Upper lobe of left lung (tissue), 6 donors: ENCODE data around the gene C2orf80. TPM values are rescaled to one million over a fixed set of nuclear protein-coding genes. Genes with fewer than 3 reads are reported as not detected.

Source experiments
- ATAC-seq, 2 donors: fragments of 200-7000 bp; cut with Tn5 transposase; one replicate each; pipeline ENCODE4 v1.9.1; 2022; ENCODE audit warnings: mild to moderate bottlenecking in 2 of 2, moderate library complexity in 2 of 2; ENCODE audit not compliant: low FRiP score in 2 of 2
- DNase-seq, 2 donors: peaks; one replicate each; pipeline ENCODE4 v3.0.0-alpha.2; 2019 to 2020
- H3K27ac ChIP-seq, 4 donors: fragments of 200-600 bp; sonication (generic); one replicate each; pipeline ENCODE4 v1.5.1; 2016 to 2019
- H3K27me3 ChIP-seq, 4 donors: fragments of 200-600 bp; sonication (generic); one replicate each; pipeline ENCODE4 v1.5.1; 2017 to 2019
- H3K36me3 ChIP-seq, 4 donors: fragments of 200-600 bp; sonication (generic); one replicate each; pipeline ENCODE4 v1.5.1; 2016 to 2019
- H3K4me1 ChIP-seq, 4 donors: fragments of 200-600 bp; sonication (generic); one replicate each; pipeline ENCODE4 v1.5.1; 2018 to 2019
- H3K4me3 ChIP-seq, 4 donors: fragments of 200-600 bp; sonication (generic); one replicate each; pipeline ENCODE4 v1.5.1; 2017 to 2019; ENCODE audit warnings: mild to moderate bottlenecking in 2 of 4, moderate library complexity in 1 of 4
- H3K9me3 ChIP-seq, 4 donors: fragments of 200-600 bp; sonication (generic); one replicate each; pipeline ENCODE4 v1.5.1; 2018 to 2019
- CTCF ChIP-seq, 6 experiments: fragments of 450-650 bp in 4 of 6; fragments of 200-600 bp in 2 of 6; sonication (generic) in 2 of 6; IDR thresholded peaks; one replicate each; pipeline ENCODE4 v1.5.1; 2016 to 2019; ENCODE audit warnings: antibody characterized with exemption in 6 of 6
- EP300 ChIP-seq, 4 donors: sonication (generic); formaldehyde crosslinking; IDR thresholded peaks; one replicate each; pipeline ENCODE4 v1.5.1; 2017; ENCODE audit warnings: antibody characterized with exemption in 4 of 4, control low read depth in 2 of 4
- POLR2A ChIP-seq, 4 donors: fragments of 450-650 bp; IDR thresholded peaks; one replicate each; pipeline ENCODE4 v1.5.1; 2016 to 2017; ENCODE audit warnings: antibody characterized with exemption in 4 of 4, mild to moderate bottlenecking in 2 of 4
- POLR2AphosphoS5 ChIP-seq, 2 donors: sonication (generic); formaldehyde crosslinking; IDR thresholded peaks; one replicate each; pipeline ENCODE4 v1.5.1; 2017; ENCODE audit warnings: antibody characterized with exemption in 2 of 2
- WGBS, 2 donors: methylation state at CpG; one replicate each; pipeline ENCODE4 v1.1.5; 2017 to 2018; 5-methylcytosine and 5-hydroxymethylcytosine counted together
- total RNA-seq, 6 donors: library from RNA; depleted of rRNA in 4 of 6; stranded (reverse); fragments of >200 nt in 4 of 6; gene quantifications; one replicate each; pipeline versions ENCODE4 v1.1.0 to v1.2.1, GENCODE V29; 2016 to 2021
- donor health status: DM: no; HTN: no; CAD: no; lungs with moderate emphysema.
- donor health status: DM: no; HTN: yes; CAD: no; lungs with severe emphysema.

C2orf80 gene
- total RNA-seq, 6 donors from 2014 or later, result not detected

GRCh38 chr2:208208335-208209085, 18.7 kb upstream of the C2orf80 start:
- no peak for ATAC-seq
- H3K4me3 ChIP-seq, result no peak overlapping the region
- no peak for DNase-seq
- no peaks in the 10 kb centered on the region for H3K4me1 ChIP-seq
- no peaks in the 10 kb centered on the region for H3K9me3 ChIP-seq
- WGBS, 2 donors, result 86 to 93% methylated on average over 7 to 9 of the region's 9 CpGs
- TF ChIP-seq EP300 (IDR thresholded peaks at IDR 0.05) (no peak), CTCF (IDR thresholded peaks at IDR 0.05) (no peak), POLR2AphosphoS5 (IDR thresholded peaks at IDR 0.05) (no peak), POLR2A (IDR thresholded peaks at IDR 0.05) (no peak)
- no peaks in the 10 kb centered on the region for H3K27me3 ChIP-seq
- H3K27ac ChIP-seq, result no peak overlapping the region
- no peaks in the 10 kb centered on the region for H3K36me3 ChIP-seq

- Histone ChIP-seq H3K4me3 (no peak overlapping the region), H3K4me1 (no peaks in the 10 kb centered on the region), H3K9me3 (no peaks in the 10 kb centered on the region), H3K27me3 (no peaks in the 10 kb centered on the region), H3K27ac (no peak overlapping the region), H3K36me3 (no peaks in the 10 kb centered on the region)
- 61 to 65% methylated on average over 3 of the region's 3 CpGs for WGBS, 2 donors
- DNase-seq (no peak), ATAC-seq (no peak)
- TF ChIP-seq EP300 (IDR thresholded peaks at IDR 0.05), result no peak
These were observed 17.9 kb upstream of the C2orf80 start for GRCh38 chr2:208207769-208208168.

GRCh38 chr2:208204166-208204565, 14.3 kb upstream of the C2orf80 start:
- H3K27ac ChIP-seq, result no peak overlapping the region
- no peaks in the 10 kb centered on the region for H3K36me3 ChIP-seq
- ATAC-seq (no peak), DNase-seq (no peak)
- H3K4me3 ChIP-seq, result no peak overlapping the region
- H3K27me3 ChIP-seq, result no peaks in the 10 kb centered on the region
- 53 to 54% methylated on average over 5 of the region's 5 CpGs for WGBS, 2 donors
- TF ChIP-seq CTCF (IDR thresholded peaks at IDR 0.05) (no peak), POLR2A (IDR thresholded peaks at IDR 0.05) (no peak), POLR2AphosphoS5 (IDR thresholded peaks at IDR 0.05) (no peak), EP300 (IDR thresholded peaks at IDR 0.05) (no peak)
- no peaks in the 10 kb centered on the region for H3K9me3 ChIP-seq
- no peaks in the 10 kb centered on the region for H3K4me1 ChIP-seq

GRCh38 chr2:208195531-208195930, 5.7 kb upstream of the C2orf80 start:
- DNase-seq (no peak), ATAC-seq (no peak)
- Histone ChIP-seq H3K4me3 (no peak overlapping the region), H3K36me3 (no peaks in the 10 kb centered on the region), H3K4me1 (no peaks in the 10 kb centered on the region), H3K27me3 (no peaks in the 10 kb centered on the region), H3K9me3 (no peaks in the 10 kb centered on the region), H3K27ac (no peak overlapping the region)
- 79 to 83% methylated on average over 3 of the region's 3 CpGs for WGBS, 2 donors
- TF ChIP-seq CTCF (IDR thresholded peaks at IDR 0.05) (no peak), POLR2A (IDR thresholded peaks at IDR 0.05) (no peak), POLR2AphosphoS5 (IDR thresholded peaks at IDR 0.05) (no peak), EP300 (IDR thresholded peaks at IDR 0.05) (no peak)

- no peaks in the 10 kb centered on the region for H3K9me3 ChIP-seq
- H3K4me3 ChIP-seq, result no peak overlapping the region
- ATAC-seq (no peak), DNase-seq (no peak)
- TF ChIP-seq POLR2AphosphoS5 (IDR thresholded peaks at IDR 0.05) (no peak), EP300 (IDR thresholded peaks at IDR 0.05) (no peak), CTCF (IDR thresholded peaks at IDR 0.05) (no peak), POLR2A (IDR thresholded peaks at IDR 0.05) (no peak)
- no peaks in the 10 kb centered on the region for H3K36me3 ChIP-seq
- WGBS, 2 donors, result 88 to 90% methylated on average over 8 of the region's 8 CpGs
- H3K27me3 ChIP-seq, result no peaks in the 10 kb centered on the region
- H3K4me1 ChIP-seq, result no peaks in the 10 kb centered on the region
- H3K27ac ChIP-seq, result no peak overlapping the region
These were observed 2.9 kb upstream of the C2orf80 start for GRCh38 chr2:208192611-208193236.
